Raji (cell line): ENCODE measurements around the gene ATF6.

ENCODE experiments used
- POLR2A ChIP-seq: IDR thresholded peaks from 2 replicates; pipeline ENCODE4 v1.6.1; 2011; ENCODE audit warnings: low read depth, low read length, control low read depth; ENCODE audit not compliant: insufficient read depth

Gene ATF6

DNA sequence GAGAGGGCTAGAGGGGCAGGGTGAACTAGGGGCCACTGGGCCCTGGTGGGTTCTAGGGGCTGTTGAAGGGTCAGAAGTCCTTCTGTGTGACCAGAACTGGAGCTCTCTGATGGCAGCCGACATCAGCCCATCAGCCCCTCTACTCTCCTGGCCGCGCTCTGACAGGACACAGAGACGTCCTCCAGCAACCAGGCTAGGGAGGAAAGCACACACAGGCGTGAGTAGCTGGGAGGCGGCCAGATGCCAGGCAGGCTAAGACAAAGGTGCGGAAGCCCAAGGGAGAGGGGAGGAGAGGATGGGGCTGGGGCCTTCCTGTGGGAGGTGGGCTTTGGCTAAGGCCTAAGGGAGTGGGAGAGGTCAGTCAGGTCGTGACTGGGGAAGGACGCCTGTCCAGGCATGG is 206.7 kb downstream of the ATF6 start:
- no peak for TF ChIP-seq POLR2A

- no peak for TF ChIP-seq POLR2A
Observed at GRCh38 chr1:161973924-161974845, 208.1 kb downstream of the ATF6 start.

DNA sequence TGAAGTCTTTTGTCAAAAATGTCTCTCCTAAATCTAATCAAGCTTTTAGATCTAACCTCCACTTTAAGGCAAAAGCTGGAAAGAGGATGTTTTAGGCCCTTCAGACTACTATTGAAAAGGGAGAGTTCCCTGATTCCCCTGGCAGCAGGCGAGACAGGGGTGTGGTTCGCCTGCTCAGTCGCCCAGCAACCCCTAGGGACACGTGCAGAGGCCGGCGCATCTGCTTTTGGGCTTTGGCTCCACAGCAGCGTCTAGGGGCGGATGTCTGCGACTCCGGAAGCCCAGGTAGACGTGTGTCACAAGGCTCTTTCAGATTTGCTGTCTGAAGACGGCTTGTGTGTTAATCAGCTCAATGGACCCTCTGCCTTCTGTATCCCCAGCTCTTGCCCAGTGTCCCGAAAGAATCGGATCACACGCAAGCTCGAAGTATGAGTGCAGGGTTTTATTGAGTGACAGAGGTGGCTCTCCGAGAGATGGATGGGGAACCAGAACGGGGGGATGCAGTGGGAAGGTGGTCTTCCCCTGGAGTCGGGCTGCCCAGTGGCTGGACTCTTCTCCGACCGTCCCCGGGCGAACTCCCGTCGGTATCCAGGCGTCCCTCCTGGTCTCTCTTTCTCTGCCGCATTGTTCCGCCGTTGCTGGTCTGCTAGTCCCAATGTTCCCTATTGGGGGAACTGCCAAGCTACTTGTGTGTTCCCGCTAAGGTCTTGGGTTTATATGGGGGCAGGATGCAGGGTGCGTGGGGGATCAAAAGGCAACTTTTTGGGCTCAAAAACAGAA is 212.1 kb downstream of the ATF6 start:
- TF ChIP-seq POLR2A, result no peak

DNA sequence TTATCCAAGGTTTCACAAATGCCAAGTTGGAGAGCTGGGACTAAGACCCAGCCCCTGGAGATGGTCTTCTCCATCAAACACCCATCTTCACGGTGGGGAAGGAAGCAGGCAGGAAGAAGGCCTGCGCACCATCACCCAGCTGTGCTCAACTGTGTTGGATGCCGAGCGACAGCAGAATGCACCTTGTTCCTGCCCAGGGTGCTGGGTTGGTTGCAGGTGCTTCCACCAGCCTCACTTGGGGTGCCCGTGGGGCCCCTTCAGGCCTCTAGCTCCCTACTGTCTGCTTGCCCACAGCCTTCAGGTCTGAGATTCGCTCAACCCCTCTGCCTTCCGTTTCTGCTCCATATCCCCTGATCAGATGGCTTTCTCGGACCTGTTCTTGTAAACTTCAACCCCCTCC is 215.0 kb downstream of the ATF6 start:
- TF ChIP-seq POLR2A, result no peak

- TF ChIP-seq POLR2A, result no peak
Observed at GRCh38 chr1:161981735-161982506, 215.8 kb downstream of the ATF6 start.

- TF ChIP-seq POLR2A, result no peak
Observed at GRCh38 chr1:161982507-161982895, 216.4 kb downstream of the ATF6 start.

- no peak for TF ChIP-seq POLR2A
Observed at GRCh38 chr1:161982917-161983316, 216.8 kb downstream of the ATF6 start.

GRCh38 chr1:161983725-161984124 is 217.6 kb downstream of the ATF6 start:
- no peak for TF ChIP-seq POLR2A

DNA sequence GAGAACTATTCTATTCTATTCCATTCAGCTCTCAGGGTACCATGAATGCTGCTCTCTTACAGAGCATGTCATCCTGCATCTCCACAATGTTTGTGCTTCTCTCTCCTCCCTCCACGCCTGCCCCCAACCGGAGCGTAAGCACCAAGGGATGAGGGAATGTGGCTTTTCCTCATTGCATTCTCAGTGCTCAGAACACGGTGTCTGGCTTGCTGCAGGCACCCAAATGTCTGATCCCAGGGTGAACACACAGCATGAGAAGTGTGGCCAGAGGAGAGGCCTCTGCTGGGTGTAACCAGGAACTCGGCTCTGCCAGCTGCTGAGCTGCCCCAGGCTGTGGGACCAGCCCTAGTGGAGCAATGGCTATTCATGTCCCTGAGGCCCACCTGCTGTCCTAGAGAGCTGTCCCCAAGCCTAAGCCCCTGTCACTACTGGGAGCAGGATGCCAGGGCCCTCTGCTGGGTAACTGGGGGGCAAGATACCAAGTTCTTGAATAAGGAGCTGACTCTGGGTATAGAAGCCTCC is 219.2 kb downstream of the ATF6 start:
- no peak for TF ChIP-seq POLR2A

DNA sequence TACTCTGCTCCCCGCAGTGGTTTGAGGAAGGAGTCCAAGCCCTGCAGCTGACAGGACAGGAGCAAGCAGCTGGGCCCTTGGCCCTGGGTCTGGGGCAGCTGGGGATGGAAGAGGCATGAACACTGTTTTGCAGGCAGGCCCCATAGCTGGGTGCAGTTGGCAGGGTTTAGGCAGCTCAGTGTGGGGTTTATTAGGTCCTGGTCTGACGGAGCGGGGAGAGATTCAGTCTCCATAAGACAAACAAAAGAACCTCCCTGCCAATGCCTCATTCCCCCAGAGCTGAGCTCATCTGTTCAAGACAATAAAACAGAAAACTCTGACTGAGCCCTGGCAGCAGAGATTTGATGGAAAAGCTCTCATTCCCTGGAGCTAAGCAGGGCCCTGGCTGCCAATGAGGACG is 220.2 kb downstream of the ATF6 start:
- TF ChIP-seq POLR2A, result no peak

- TF ChIP-seq POLR2A, result no peak
Observed at GRCh38 chr1:161987303-161987702, 221.2 kb downstream of the ATF6 start.

DNA sequence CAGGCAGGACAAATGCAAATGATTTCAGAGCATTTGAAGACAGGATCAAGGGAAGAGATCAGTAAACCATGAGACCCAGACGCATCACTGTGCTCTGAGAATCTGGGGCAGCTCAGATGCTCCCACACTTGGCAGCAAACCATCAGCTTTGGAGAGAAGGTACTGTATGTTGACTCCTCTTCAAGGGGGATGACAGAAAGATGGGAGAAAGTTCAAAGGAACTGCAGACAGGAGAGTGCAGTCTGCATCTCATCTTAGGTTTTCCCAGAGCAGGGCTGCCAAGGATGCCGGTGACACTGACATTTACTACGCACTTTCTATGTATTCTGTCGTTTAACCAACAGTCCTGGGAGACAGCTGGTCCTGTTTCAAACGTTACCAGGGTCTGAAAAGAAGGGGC is 221.8 kb downstream of the ATF6 start:
- no peak for TF ChIP-seq POLR2A

GRCh38 chr1:161988413-161988812 is 222.3 kb downstream of the ATF6 start:
- no peak for TF ChIP-seq POLR2A

GRCh38 chr1:161989108-161989507 is 223.0 kb downstream of the ATF6 start:
- no peak for TF ChIP-seq POLR2A

DNA sequence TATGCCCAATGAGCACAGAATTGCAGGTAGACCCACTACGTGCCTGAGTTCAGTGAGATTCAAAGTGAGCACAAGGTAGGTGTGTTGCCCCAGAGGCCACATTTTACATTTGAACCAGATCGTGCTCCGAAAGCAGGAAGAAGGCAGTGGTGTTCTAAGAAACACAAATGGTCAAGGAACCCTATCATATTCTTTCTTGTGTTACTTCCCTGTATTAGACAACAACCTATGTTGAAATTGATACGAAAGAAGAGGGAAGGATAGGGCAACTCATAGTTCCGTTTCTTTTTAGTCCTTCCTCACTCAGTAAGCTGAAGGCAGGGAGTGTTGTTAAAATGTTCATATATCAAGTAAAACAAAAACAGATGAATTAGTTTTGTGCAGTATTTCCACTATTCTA is 223.7 kb downstream of the ATF6 start:
- TF ChIP-seq POLR2A, result no peak
